ENCODE results near the gene STX12.
"Not testable (repeated sequence)": the region's sequence is repeated elsewhere in the genome, so short reads cannot be mapped to it uniquely, and the experiment has no call there.

STX12 gene

DNA sequence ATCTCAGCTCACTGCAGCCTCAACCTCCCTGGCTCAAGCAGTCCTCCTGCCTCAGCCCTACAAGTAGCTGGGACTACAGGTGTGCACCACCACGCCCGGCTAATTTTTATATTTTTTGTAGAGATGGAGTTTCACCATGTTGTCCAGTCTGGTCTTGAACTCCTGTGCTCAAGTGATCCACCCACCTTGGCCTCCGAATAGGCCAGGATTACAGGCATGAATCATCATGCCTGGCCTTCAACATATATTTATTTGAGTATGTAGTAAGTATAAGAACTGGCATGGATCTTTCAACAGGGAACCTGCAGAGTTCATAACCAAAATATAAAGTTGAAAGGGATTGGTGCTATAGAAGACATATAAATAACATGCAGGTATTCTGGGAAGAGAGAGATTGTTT is 2.3 kb downstream of the STX12 start:
- DNase-seq (ENCODE audit: low read depth in 2 of 2), result not testable (repeated sequence)

DNA sequence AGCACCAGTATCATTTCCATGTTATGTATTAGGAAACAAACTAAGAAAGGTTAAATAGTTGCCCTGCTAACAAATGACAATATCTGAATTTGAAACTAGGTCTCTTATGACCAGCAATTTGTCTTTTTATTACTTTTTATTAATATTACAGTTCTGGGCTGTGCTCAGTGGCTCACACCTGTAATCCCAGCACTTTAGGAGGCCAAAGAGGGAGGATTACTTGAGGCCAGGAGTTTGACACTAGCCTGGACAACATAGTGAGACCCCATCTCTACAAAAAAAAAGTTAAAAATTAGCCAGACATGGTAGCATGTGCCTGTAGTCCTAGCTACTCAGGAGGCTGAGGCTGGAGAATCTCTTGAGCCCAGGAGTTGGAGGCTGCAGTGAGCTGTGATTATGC is 3.3 kb downstream of the STX12 start:
- DNase-seq (ENCODE audit: low read depth in 2 of 2), result not testable (repeated sequence)

DNA sequence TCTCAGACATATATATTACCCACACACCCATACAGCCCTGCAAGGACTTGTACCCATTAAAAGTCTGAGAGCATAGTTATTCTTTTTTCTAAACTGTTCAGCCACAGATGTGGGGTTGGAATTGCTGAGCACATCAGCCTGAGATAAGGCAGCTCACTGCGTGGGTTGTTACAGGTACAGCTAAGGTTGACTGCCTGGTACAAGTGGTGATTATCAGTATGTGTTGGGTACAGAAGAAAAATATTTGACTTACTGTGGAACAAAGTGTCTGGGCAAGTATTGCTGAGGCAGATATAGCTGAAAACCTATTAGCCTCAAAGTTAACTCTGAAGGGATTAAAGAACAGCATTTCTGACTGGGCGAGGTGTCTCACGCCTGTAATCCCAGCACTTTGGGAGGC is 5.0 kb downstream of the STX12 start:
- no peak for DNase-seq (ENCODE audit: low read depth in 2 of 2)

DNA sequence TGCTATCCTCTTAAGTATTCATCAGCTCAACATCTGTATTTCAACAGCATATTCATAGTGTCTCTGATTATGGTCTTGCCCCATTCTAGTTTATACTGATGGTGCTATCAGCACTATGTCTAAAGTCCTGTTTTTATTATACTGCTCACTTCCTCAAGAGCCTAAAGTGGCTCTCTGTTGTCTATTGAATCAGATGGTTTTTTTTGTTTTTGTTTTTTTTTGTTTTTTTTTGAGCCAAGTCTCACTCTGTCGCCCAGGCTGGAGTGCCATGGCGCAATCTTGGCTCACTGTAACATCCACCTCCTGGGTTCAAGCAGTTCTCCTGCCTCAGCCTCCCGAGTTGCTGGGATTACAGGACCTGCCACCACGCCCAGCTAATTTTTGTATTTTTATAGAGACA is 6.1 kb downstream of the STX12 start:
- no peak for DNase-seq (ENCODE audit: low read depth in 2 of 2)

DNA sequence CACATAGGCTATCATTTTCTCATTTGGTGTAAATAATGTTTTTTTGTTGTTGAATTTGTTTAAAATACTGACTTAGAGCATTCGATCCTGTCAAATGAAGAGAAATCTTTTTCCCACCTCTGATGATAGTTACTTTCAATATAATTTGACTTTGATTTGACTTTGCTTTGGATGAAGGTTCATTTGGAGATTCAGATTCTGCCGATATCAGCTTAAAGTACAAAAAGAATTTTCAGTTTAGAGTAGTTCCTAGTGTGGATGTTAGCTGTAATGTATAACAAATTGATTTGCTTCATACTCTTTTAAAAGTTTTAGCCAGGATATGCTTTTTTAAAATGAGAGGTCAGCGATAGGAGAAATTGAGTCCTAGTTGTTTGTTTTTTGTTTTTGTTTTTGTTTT is 9.9 kb downstream of the STX12 start:
- DNase-seq (ENCODE audit: low read depth in 2 of 2), result no peak

DNA sequence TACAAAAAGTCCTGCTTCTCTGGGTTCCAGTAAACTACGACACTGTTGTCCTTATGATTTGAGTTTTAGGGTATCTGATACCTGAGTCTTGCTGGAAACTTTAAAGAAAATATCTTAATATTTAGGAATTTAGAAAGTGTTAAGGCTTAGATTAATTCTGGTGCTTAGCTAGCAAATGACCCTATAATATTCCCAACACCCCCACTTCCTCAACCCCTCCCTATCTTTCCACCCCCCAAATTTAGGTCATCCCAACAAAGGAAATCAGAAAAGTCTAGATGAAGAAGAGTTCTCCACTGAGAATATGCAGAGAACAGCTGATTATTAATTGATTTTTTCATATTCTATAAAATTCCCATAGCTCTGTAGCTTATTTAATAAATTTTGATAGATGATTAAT is 11.7 kb downstream of the STX12 start:
- no peak for DNase-seq (ENCODE audit: low read depth in 2 of 2)

DNA sequence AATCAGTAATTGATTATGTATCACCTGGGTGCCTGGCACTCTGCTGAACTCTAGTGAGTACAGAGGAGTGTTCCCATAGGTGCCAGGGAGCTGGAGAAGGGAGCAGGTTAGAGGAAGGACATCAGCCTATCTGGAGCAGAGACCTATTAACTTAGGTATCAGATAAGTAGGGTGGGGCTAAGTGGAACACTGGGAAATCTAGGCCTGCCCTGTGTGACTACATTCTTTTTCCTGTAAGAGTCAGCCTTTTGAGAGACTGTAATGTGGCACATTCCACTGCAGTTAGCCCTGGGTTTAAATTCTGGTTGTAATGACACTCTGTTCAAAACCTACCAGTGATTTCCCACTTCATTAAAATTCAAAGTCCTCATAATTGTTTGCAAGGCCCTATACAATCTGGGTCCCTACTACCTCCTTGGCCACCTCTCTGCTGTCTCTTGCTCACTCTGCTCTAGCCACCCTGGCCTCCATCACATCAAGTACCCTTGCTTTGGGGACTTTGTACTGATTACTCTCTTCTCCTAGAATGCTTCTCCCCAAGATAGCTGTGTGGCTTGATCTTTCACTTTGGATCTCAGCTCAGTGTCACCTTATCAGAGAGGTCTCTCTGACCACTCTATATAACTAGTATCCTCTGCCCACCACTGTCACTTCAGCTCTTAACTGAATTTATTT is 12.9 kb downstream of the STX12 start:
- DNase-seq (ENCODE audit: low read depth in 2 of 2), result no peak

DNA sequence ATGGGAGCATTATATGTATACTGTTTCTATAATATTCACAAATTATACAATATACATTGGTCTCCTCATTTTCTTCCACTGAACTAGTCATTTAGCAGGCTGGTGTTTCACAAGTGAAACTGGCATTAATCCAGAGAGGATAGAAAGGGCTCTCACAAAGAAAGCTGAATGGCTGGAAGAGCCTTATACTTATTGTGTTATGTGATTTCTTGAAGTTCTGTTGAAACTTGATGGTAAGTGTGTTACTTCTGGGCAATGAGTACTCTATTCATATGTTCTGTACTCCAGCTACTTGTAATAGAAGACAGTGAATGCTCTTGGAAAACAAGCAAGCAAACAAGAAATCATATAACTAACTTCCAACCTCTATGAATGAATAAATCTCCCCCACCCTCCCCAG is 14.9 kb downstream of the STX12 start:
- DNase-seq (ENCODE audit: low read depth in 2 of 2), result no peak

DNA sequence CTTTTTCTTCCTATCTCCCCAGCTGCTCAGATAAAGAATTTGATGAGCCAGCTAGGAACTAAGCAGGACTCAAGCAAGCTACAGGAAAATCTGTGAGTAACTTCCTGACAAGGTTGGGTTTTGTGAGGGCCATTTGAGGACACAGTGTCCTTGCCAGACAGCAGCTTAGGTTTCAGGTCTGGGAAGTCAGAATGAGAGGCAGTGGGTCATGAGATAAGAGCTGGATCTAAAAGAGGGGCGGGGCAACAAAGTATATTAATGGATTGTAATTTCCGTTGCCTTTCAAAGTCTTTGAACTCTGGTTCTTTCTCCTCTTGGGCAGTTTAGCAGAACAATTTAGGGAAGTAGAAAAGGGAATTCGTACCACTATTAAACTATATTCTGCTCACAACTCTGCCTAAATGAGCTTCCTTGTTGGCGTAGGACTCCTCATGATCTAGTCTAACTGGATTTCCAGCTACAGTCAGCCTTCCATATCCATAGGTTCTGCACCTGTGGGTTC is 16.6 kb downstream of the STX12 start:
- DNase-seq (ENCODE audit: low read depth in 2 of 2), result no peak

DNA sequence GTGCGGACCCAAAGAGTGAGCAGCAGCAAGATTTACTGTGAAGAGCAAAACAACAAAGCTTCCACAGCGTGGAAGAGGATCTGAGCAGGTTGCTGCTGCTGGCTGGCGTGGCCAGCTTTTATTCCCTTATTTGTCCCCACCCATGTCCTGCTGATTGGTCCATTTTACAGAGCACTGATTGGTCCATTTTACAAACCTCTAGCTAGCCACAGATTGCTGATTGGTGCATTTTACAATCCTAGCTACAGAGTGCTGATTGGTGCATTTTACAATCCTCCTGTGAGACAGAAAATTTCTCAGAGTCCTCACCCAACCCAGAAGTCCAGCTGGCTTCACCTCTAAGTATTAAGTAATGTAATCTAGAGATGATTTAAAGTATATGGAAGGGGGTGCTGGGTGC is 17.3 kb downstream of the STX12 start:
- DNase-seq (ENCODE audit: low read depth in 2 of 2), result not testable (repeated sequence)

DNA sequence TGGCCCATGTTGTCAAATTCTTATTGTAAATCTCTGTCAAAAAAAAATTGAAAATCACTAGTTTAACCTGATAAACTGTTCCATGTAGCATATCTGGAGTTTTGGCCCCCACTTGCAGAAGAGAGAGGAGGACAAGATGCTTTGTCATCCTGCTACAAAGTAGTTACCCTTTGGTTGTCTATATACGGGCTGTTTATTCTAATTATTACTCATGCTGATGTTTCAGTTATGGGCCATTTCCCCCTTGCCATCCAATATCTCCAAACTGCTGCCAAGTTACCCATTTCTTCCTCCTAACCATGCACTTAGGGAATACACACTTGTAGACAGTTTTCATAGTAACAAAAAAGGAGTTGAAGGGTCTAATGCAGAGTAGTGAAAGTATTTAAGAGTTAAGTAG is 22.6 kb downstream of the STX12 start:
- no peak for DNase-seq (ENCODE audit: low read depth in 2 of 2)

DNA sequence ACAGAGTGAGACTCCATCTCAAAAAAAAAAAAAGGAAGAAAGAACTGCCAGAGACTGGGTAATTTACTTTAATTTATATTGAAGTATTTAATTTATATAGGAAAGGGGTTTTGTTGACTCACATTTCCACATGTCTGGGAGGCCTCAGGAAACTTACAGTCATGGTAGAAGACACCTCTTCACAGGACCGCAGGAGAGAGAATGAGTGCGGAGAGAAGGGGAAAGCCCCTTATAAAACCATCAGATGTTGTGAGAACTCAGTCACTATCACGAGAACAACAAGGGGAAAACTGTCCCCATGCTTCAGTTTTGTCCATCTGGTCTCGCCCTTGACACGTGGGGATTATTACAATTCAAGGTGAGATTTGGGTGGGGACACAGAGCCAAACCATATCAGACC is 31.8 kb downstream of the STX12 start:
- DNase-seq (ENCODE audit: low read depth in 2 of 2), result no peak

DNA sequence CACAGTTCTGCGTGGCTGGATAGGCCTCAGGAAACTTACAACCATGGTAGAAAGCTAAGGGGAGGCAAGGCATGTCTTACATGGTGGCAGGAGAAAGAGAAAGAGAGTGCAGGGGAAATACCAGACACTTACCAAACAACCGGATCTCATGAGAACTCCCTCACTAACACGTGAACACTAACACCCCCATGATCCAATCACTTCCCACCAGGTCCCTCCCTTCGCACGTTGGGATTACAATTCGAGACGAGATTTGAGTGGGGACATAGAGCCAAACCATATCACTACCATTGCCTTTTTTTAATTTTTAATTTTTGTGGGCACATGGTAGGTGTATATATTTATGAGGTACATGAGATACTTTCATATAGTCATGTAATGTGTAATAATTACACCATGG is 33.7 kb downstream of the STX12 start:
- no peak for DNase-seq (ENCODE audit: low read depth in 2 of 2)

DNA sequence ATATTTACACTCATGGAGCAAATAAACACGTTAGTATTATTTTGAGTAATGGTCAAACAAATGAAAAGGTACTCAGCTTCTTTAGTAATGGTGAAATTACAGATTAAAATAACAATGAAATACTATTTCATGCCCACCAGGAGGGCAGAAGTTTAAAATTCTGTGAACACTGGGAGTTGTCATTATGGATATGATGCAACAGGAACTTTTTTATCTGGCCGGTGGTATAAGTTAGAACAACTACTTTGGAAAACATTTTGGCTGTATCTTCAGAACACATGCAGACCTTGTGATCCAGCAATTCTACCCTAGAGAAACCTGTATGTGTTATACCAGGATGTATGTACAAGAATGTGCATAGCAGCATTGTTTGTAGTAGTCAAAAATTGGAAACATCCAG is 34.4 kb downstream of the STX12 start:
- no peak for DNase-seq (ENCODE audit: low read depth in 2 of 2)

DNA sequence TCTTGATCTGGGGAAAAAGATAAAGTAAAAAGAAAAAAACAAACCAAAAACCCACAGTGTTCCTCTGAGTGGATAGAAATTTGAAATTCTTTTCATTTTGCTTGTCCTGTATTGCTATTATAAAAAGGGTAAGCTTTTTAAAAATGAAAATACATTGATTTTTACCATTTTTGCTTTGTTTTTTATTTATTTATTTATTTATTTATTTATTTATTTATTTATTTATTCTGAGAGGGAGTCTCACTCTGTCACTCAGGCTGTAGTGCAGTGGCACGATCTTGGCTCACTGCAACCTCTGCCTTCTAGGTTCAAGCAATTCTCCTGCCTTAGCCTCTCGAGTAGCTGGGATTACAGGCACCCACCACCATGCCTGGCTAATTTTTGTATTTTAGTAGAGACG is 35.1 kb downstream of the STX12 start:
- DNase-seq (ENCODE audit: low read depth in 2 of 2), result not testable (repeated sequence)

DNA sequence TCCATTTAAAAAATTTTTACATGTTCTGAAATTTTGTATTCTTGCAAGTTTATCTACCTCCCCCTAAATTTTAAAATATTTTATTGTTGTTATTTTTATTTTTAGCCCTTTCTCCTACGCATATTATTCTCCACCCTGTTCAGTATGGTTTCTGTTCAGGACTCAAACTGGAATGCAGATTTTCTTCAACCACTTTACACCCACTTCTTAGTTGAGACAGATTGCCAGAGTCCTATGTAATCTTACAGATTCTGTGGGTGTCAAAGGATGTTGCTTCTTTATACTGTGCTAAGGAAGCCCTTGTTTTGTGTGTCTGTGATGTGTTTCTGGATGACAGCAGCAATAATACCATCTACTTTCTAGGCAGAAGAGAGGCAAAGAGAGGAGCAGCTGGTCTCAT is 36.9 kb downstream of the STX12 start:
- DNase-seq (ENCODE audit: low read depth in 2 of 2), result no peak

DNA sequence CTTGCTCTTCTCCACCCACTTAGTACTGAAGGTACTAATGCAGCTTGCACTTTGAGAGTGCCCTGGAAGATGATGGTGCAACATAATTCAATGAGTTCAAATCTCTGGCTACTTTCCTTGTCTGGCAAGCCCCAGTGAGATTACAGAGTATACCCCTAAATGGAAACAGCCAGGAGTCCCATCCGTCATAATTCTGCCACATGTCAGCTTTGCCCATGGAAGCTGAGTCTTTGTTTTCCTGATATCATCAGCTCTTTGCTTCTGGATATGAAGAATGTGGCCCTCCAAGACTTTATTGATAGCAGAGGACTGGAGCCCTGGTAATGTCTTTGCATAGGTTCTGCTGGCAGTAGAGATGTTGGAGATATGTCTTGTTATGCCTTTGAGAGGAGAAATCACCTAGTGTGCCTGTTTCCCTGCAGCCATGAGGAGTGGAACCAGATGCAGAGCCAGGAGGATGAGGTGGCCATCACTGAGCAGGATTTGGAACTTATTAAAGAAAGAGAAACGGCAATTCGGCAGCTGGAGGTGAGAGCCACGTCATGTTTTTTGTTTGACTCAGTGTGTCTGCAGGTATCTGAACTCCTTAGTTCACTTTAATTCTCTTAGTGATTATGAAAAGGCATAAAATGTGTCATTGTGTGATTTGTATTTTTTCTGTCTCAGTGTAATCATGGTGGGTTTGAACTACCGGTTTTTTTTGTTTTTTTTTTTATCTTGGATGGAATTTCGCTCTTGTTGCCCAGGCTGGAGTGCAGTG is 38.9 kb downstream of the STX12 start:
- no peak for DNase-seq (ENCODE audit: low read depth in 2 of 2)

DNA sequence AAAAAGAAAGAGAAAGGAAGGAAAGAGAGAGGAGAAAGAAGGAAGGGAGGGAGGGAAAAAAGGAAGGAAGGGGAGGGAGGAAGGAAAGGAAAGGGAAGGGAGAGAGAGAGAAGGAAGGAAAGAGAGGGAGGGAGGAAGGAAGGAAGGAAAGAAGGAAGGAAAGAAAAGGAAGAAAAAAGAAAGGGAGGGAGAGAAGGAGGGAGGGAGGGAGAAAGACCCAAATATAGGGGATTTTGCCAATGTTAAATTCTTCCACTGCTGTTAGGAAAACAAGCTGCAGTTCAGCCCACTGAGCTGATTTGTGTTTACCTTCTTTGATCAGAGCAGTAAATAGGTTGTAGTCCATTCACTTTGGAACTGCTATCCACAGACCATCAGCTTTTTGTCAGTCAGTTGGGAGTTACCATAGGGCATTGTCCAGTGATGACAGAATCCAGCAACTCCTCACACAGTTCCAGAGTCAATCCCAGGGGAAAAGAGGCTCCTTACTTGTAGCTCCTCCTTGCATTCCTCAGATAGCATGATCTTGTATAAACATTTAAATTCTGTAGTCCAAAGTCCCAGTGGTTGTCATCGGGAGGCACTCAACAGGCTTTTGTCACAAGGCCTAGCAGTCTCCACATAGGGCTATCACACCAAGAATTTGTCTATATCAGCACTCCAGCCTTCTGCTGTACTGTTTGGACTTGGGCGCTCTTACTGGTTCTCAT is 44.1 kb downstream of the STX12 start:
- no peak for DNase-seq (ENCODE audit: low read depth in 2 of 2)

DNA sequence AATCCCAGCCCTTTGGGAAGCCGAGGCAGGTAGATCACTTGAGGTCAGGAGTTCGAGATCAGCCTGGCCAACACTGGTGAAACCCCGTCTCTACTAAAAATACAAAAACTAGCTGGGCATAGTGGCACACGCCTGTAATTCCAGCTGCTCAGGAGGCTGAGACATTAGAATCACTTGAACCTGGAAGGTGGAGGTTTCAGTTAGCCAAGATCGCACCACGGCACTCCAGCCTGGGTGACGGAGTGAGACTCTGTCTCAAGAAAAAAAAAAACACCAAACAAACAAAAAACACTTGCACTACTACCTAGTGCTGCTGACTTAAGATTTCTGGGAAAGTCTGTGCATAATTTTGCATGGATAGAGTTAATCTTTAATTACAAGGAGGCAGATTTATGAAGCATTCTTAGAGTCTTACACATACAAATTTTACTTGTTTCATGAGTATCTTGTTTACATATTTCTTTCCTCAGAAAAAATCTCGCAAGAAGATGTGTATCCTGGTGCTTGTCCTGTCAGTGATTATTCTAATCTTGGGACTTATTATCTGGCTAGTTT is 48.8 kb downstream of the STX12 start:
- no peak for DNase-seq (ENCODE audit: low read depth in 2 of 2)

DNA sequence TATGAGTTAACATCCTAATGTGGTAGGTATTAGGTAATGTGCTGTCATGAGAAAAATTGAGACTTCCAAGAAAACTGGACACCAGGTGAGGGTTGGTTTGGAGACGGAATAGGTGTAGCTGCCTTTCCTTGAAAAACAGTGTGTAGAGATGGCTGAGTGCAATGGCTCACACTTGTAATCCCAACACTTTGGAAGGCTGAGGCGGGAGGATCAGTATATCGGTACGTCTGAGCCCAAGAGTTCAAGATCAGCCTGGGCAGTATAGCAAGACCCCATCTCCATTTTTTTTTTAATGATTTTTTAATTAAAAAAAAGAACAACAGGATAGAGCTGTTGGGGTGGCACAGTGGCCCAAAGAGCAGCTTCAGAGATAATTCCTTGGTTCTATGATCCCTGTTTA is 50.8 kb downstream of the STX12 start:
- DNase-seq (ENCODE audit: low read depth in 2 of 2), result no peak

DNA sequence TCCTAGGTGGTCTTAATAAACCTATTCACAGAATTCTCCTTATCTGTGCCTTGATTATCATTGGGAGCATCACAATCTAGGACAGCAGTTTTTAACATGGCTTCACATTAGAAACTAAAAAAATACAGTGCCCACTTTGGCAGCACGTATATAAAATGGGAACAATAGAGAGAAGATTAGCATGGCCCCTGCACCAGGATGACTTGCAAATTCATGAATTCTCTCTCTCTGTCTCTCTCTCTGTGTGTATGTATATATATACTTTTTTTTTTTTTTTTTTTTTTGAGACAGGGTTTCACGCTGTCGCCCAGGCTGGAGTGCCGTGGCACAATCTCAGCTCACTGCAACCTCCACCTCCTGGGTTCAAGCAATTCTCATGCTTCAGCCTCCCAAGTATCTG is 51.4 kb downstream of the STX12 start:
- no peak for DNase-seq (ENCODE audit: low read depth in 2 of 2)

DNA sequence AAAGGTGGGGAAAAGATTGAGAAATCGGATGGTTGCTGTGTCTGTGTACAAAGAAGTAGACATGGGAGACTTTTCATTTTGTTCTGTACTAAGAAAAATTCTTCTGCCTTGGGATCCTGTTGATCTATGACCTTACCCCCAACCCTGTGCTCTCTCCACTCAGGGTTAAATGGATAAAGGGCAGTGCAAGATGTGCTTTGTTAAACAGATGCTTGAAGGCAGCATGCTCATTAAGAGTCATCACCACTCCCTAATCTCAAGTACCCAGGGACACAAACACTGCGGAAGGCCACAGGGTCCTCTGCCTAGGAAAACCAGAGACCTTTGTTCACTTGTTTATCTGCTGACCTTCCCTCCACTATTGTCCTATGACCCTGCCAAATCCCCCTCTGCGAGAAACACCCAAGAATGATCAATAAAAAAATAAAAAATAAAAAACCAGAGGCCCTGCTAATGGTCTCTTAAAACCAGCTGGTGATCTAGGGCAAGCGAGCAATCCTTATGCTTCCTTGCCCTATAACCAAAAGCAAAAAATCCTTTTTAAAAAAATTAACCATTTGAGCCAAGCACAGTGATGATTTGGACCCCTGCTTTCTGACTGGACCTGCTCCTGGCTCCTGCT is 56.4 kb downstream of the STX12 start:
- not testable (repeated sequence) for DNase-seq (ENCODE audit: low read depth in 2 of 2)

Measured in activated CD8-positive, alpha-beta memory T cell treated with anti-CD3 and anti-CD28 coated beads for 4 hours (primary cell).